ENCODE results near the gene HERPUD1. TPM values are rescaled to one million over a fixed set of nuclear protein-coding genes. Genes with fewer than 3 reads are reported as not detected.

Gene HERPUD1
- total RNA-seq, 4 donors from 2014 or later: 143 to 274 (median 161) TPM

- Histone ChIP-seq H3K27ac (no peak overlapping the region), H3K27me3 (no peaks in the 10 kb centered on the region), H3K4me3 (no peak overlapping the region), H3K9me3 (no peaks in the 10 kb centered on the region), H3K36me3 (no peaks in the 10 kb centered on the region), H3K4me1 (no peaks in the 10 kb centered on the region)
- WGBS, 2 donors: 84 to 86% methylated on average over 10 to 12 of the region's 14 CpGs
- TF ChIP-seq EP300 (IDR thresholded peaks at IDR 0.05) (no peak), POLR2A (IDR thresholded peaks at IDR 0.05) (no peak)
- no peak for DNase-seq (ENCODE audit: low spot score in 2 of 2)
These were observed 39.2 kb upstream of the HERPUD1 start for GRCh38 chr16:56892705-56893104.

GRCh38 chr16:56894331-56894917 lies 37.5 kb upstream of the HERPUD1 start:
- H3K27ac ChIP-seq: no peak overlapping the region
- 89 to 93% methylated on average over 12 of the region's 12 CpGs for WGBS, 2 donors
- no peaks in the 10 kb centered on the region for H3K4me1 ChIP-seq
- no peaks in the 10 kb centered on the region for H3K9me3 ChIP-seq
- TF ChIP-seq CTCF (IDR thresholded peaks at IDR 0.05): no peak
- TF ChIP-seq POLR2A (IDR thresholded peaks at IDR 0.05): no peak
- no peak for TF ChIP-seq EP300 (IDR thresholded peaks at IDR 0.05)
- DNase-seq (ENCODE audit: low spot score in 2 of 2): no peak
- no peak overlapping the region for H3K4me3 ChIP-seq
- H3K27me3 ChIP-seq: no peaks in the 10 kb centered on the region
- no peaks in the 10 kb centered on the region for H3K36me3 ChIP-seq

GRCh38 chr16:56895813-56896212 lies 36.1 kb upstream of the HERPUD1 start:
- no peaks in the 10 kb centered on the region for H3K4me1 ChIP-seq
- WGBS, 2 donors: 75 to 85% methylated on average over 4 of the region's 4 CpGs
- H3K27ac ChIP-seq: no peak overlapping the region
- no peaks in the 10 kb centered on the region for H3K27me3 ChIP-seq
- TF ChIP-seq POLR2A (IDR thresholded peaks at IDR 0.05) (no peak), EP300 (IDR thresholded peaks at IDR 0.05) (no peak), CTCF (IDR thresholded peaks at IDR 0.05) (no peak)
- H3K4me3 ChIP-seq: no peak overlapping the region
- no peaks in the 10 kb centered on the region for H3K36me3 ChIP-seq
- H3K9me3 ChIP-seq: no peaks in the 10 kb centered on the region
- no peak for DNase-seq (ENCODE audit: low spot score in 2 of 2)

- H3K36me3 ChIP-seq: no peaks in the 10 kb centered on the region
- WGBS, 2 donors: 75 to 79% methylated on average over 3 of the region's 3 CpGs
- H3K9me3 ChIP-seq: no peaks in the 10 kb centered on the region
- TF ChIP-seq POLR2A (IDR thresholded peaks at IDR 0.05): no peak
- no peak for TF ChIP-seq EP300 (IDR thresholded peaks at IDR 0.05)
- TF ChIP-seq CTCF (IDR thresholded peaks at IDR 0.05): no peak
- no peak for DNase-seq (ENCODE audit: low spot score in 2 of 2)
- H3K27me3 ChIP-seq: no peaks in the 10 kb centered on the region
- H3K4me1 ChIP-seq: no peaks in the 10 kb centered on the region
- no peak overlapping the region for H3K27ac ChIP-seq
- H3K4me3 ChIP-seq: no peak overlapping the region
These were observed 35.7 kb upstream of the HERPUD1 start for GRCh38 chr16:56896244-56896643.

GRCh38 chr16:56897026-56897799 lies 34.7 kb upstream of the HERPUD1 start:
- no peaks in the 10 kb centered on the region for H3K27me3 ChIP-seq
- H3K4me1 ChIP-seq: no peaks in the 10 kb centered on the region
- DNase-seq (ENCODE audit: low spot score in 2 of 2): no peak
- no peaks in the 10 kb centered on the region for H3K9me3 ChIP-seq
- H3K36me3 ChIP-seq: no peaks in the 10 kb centered on the region
- no peak overlapping the region for H3K4me3 ChIP-seq
- no peak overlapping the region for H3K27ac ChIP-seq
- TF ChIP-seq CTCF (IDR thresholded peaks at IDR 0.05) (no peak), EP300 (IDR thresholded peaks at IDR 0.05) (no peak), POLR2A (IDR thresholded peaks at IDR 0.05) (no peak)
- 87 to 90% methylated on average over 8 of the region's 8 CpGs for WGBS, 2 donors
